GM12873 (cell line): ENCODE data around the gene ARMC9.

Experiments
- TF ChIP-seq, protein P1 (sequence below): IDR thresholded peaks from 2 replicates; pipeline ENCODE4 v1.5.1; 2012; ENCODE audit warnings: low read depth, mild to moderate bottlenecking, moderate library complexity, low read length, control low read depth; ENCODE audit not compliant: insufficient read depth; ENCODE audit errors: missing control alignments

The ARMC9 gene

DNA sequence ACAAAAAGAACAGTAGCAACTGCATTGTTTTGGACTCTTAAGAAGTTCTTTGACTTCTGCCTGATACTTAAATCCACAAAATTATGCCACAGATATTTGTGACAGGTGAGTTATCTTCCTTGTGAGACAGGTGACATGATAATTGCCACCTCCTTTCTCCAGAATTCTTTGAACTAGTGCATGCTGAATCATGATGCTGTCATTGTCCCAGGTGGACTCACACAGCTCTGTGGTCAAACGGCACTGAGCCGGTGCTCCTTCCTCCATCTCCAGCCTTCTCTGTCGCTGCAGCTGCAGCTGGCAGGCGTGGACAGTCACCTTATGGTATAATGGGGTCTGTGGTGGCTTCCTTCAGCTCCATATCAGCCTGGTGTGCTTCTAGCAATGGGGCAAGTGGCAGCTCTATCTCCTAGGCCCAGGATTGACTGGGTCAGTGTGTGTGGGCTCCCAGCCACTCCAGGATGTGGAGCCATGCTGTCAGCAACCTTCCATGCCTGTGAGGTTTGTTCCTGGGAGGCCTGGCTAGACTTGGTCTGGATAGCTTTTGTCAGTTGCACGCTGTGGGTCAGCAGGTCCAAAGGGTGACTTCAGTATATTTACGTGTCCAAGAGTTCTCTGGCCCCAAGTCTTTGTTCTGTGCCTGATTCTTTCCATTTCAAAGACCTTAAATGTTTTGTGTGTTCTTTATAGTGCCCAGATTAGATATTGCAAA, 15.7 kb downstream of the ARMC9 start:
- TF ChIP-seq, protein P1, sequence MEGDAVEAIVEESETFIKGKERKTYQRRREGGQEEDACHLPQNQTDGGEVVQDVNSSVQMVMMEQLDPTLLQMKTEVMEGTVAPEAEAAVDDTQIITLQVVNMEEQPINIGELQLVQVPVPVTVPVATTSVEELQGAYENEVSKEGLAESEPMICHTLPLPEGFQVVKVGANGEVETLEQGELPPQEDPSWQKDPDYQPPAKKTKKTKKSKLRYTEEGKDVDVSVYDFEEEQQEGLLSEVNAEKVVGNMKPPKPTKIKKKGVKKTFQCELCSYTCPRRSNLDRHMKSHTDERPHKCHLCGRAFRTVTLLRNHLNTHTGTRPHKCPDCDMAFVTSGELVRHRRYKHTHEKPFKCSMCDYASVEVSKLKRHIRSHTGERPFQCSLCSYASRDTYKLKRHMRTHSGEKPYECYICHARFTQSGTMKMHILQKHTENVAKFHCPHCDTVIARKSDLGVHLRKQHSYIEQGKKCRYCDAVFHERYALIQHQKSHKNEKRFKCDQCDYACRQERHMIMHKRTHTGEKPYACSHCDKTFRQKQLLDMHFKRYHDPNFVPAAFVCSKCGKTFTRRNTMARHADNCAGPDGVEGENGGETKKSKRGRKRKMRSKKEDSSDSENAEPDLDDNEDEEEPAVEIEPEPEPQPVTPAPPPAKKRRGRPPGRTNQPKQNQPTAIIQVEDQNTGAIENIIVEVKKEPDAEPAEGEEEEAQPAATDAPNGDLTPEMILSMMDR, result no peak

DNA sequence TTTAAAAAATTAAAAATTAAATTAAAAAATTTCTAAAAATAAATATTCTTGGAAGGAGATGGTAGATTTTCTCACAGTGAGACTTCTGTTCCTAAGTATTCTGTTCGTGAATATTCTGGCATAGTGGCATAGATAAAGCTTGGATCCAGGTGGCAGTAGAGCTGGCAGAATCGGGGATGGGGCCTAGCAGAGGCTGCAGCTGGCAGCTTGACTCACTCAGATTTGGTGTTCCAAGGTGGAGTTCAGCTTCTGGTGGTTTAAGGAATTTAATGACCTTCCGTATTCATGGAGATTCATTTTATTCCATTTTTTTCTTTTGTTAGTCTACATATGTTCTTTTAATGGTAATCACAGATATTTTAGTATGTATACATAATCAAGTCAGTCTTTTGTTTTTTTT, 19.9 kb downstream of the ARMC9 start:
- TF ChIP-seq, protein P1, result no peak

DNA sequence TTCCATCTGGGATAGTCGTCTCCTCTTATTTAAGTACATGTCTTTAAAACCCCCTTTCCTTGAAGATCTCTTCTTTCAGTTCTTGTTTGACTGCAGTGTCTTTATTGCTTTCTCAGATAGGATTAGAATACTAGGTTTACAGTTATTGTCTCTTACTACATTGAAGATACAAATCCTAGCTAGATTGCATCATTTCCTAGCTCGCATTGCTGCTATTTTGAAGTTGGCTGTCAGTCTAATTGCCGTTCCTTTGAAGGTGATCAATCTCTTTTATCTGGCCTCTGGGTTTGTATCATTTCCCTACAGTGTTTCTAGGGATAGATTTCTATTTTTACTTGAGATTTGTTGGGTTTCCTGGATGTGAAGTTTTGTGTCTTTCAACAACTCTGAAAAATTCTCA, 20.9 kb downstream of the ARMC9 start:
- TF ChIP-seq, protein P1, result no peak

DNA sequence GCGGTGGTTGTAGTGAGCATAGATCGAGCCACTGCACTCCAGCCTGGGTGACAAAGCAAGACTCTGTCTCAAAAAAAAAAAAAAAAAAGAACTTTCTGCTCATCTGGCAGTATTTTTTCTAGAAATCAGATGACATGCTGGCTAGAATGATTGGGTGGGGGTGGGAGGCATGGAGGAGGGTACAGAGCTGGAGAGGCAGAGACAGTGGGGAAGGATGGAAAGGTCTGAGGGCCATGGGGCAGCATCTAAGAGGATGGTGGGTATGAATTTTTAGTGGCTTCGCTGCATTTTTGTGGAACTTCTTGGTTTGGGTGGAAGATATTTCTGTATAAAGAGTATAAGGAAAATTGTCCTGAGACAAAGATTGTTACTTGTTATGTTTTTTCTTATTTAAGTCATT, 23.3 kb downstream of the ARMC9 start:
- TF ChIP-seq, protein P1, result no peak

DNA sequence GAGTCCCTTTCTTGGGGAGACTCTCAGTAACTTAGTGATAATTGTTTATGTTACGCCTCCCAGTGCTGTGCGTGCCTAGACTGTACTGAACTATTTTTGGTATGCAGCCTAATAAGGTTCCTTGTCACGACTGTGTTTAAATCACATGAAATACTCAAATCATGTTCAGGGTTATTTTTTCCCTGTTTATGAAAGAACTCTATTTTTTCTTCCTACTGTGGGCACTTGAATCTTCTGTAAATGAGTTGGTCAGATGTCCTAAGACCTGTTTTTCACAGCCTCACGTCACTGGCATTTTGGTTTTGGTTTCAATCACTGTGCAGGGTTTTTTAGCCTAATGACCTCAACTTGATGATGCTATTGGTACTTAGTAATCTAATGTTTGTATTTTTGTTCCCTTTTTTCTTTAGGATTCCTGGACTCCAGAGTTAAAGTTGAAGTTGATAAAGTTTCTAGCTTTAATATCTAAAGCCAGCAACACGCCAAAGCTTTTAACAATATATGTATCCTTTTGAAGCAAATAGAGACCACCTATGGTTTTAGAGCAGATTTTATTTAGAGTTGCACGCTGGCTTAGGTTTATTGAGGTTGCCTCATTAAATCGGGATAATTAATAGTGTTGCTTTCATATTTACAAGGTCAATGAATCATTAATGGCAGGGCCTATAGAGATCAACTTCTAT, 24.0 kb downstream of the ARMC9 start:
- TF ChIP-seq, protein P1, result no peak

DNA sequence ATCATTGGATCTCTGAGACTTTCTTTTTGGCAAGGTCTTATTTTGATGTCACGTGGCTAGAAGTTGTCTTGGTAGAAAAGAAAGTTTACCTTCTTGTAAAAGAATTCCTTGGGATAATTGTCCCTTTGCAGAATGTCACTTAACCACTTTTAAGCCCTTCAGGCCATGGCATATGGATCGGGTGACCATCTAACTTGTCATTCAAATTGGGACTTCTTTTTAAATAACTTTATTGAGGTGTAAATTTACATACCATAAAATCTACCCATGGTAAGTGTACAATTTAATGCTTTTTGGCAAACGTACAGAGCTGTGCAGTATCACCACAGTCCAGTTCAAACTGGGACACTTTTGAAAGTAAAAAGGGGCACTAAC, 24.6 kb downstream of the ARMC9 start:
- TF ChIP-seq, protein P1, result no peak

DNA sequence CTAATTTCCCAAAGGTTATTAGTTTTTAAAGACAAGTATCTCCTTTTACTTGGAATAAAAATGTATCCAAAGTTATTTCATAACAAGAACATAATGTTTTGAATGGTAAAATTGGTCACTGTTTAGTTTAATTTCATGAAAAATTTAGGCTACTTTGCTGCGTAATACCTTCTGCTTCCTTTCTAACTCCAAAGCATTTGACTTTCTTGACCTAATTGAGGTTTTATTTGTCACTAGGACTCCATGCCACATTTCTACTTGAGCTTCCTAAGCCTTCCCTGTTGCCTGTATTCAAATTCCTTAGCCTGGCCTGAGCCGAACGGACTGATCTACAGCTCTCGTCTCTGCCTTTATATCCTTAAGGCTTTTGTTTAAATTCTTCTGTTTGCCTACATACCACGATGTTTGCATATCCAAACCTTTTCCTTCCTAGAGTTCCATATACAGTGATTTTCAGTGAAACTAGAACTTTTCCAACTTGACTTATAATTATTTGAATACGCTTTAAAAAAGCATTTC, 25.1 kb downstream of the ARMC9 start:
- TF ChIP-seq, protein P1, result no peak
